H1 (cell line): ENCODE measurements around the gene TMEM187. TPM values are rescaled to one million over a fixed set of nuclear protein-coding genes. Genes with fewer than 3 reads are reported as not detected.

Source experiments
- CTCF ChIA-PET: fragments of 300-600 bp; sonication (Branson Sonifier 250); formaldehyde crosslinking; loops from one replicate; lab custom pipeline; 2021; ENCODE audit not compliant: partially characterized antibody; lab: Charles Lee
- POLR2A ChIA-PET: fragments of 300-600 bp; sonication (Branson Sonifier 250); formaldehyde crosslinking; loops from one replicate; lab custom pipeline; 2021; ENCODE audit warnings: inconsistent platforms; ENCODE audit not compliant: partially characterized antibody; lab: Charles Lee
- DNase-seq, 2 experiments: peaks; one replicate each; pipeline versions ENCODE4 v3.0.0 to v3.0.0-alpha.2; 2010 to 2022; ENCODE audit warnings: low spot score in 2 of 2, low read depth in 1 of 2, mixed read lengths in 1 of 2
- FAIRE-seq: peaks from 2 replicates; lab custom pipeline; 2011; peaks lifted over from hg19 to GRCh38; lab: Jason Lieb, UNC
- H2AFZ ChIP-seq: 2 replicates; pipeline ENCODE4 v1.8.1; 2012; ENCODE audit warnings: low read length, inconsistent platforms
- H2AK5ac ChIP-seq: 2 replicates; pipeline ENCODE4 v1.6.1; 2013; ENCODE audit warnings: low read depth, low read length
- H2BK120ac ChIP-seq: replicated peaks from 2 replicates; pipeline ENCODE3; 2013; ENCODE audit warnings: low read depth, low read length, inconsistent platforms
- H2BK12ac ChIP-seq: 2 replicates; pipeline ENCODE4 v1.6.1; 2013; ENCODE audit warnings: low read depth, low read length
- H2BK15ac ChIP-seq: 2 replicates; pipeline ENCODE4 v1.6.1; 2013; ENCODE audit warnings: low read length
- H2BK20ac ChIP-seq: 2 replicates; pipeline ENCODE4 v1.6.1; 2013; ENCODE audit warnings: low read length
- H2BK5ac ChIP-seq: 2 replicates; pipeline ENCODE4 v1.6.1; 2013; ENCODE audit warnings: low read depth, low read length
- H3K14ac ChIP-seq: 2 replicates; pipeline ENCODE4 v1.6.1; 2013; ENCODE audit warnings: inconsistent platforms; ENCODE audit not compliant: insufficient read length
- H3K18ac ChIP-seq: 2 replicates; pipeline ENCODE4 v1.6.1; 2013; ENCODE audit warnings: low read length; ENCODE audit errors: extremely low read depth
- H3K23ac ChIP-seq: 2 replicates; pipeline ENCODE4 v1.6.1; 2013; ENCODE audit warnings: inconsistent platforms; ENCODE audit not compliant: insufficient read length
- H3K23me2 ChIP-seq: 2 replicates; pipeline ENCODE4 v1.6.1; 2013; ENCODE audit warnings: low read depth, low read length
- H3K27ac ChIP-seq: 2 replicates; pipeline ENCODE4 v1.6.1; 2011; ENCODE audit warnings: low read depth, low read length, inconsistent platforms
- H3K27me3 ChIP-seq, 4 experiments: replicated peaks in 1 of 4; 1 replicate in 1 of 4; 2 replicates in 3 of 4; pipeline versions ENCODE4 v1.6.1 to v1.8.1; 2011 to 2013; ENCODE audit warnings: low read length in 3 of 4, mild to moderate bottlenecking in 3 of 4, inconsistent platforms in 2 of 4, mixed read lengths in 2 of 4, moderate library complexity in 1 of 4; ENCODE audit not compliant: control insufficient read depth in 3 of 4, insufficient read depth in 3 of 4; ENCODE audit errors: extremely low read depth in 1 of 4
- H3K36me3 ChIP-seq, 4 experiments: 2 replicates each; pipeline versions ENCODE4 v1.6.1 to v1.8.1; 2011 to 2013; ENCODE audit warnings: mild to moderate bottlenecking in 4 of 4, low read length in 3 of 4, moderate library complexity in 2 of 4, control low read depth in 1 of 4, inconsistent platforms in 1 of 4; ENCODE audit not compliant: insufficient read depth in 4 of 4, control insufficient read depth in 2 of 4
- H3K4ac ChIP-seq: replicated peaks from 2 replicates; pipeline ENCODE3; 2013; ENCODE audit warnings: low read length, low read depth, mixed read lengths, inconsistent platforms; ENCODE audit not compliant: insufficient read length
- H3K4me1 ChIP-seq, 4 experiments: replicated peaks in 1 of 4; 1 replicate in 1 of 4; 2 replicates in 3 of 4; pipeline versions ENCODE4 v1.6.1 to v1.8.1; 2011 to 2013; ENCODE audit warnings: low read length in 3 of 4, inconsistent platforms in 2 of 4, mixed read lengths in 1 of 4; ENCODE audit not compliant: insufficient read depth in 4 of 4, control insufficient read depth in 3 of 4
- H3K4me2 ChIP-seq, 2 experiments: 2 replicates each; pipeline versions ENCODE4 v1.6.1 to v1.8.1; 2011 to 2013; ENCODE audit warnings: low read depth in 2 of 2, low read length in 2 of 2, control low read depth in 1 of 2, inconsistent platforms in 1 of 2, mild to moderate bottlenecking in 1 of 2; ENCODE audit not compliant: insufficient read depth in 1 of 2
- H3K4me3 ChIP-seq, 4 experiments: fragments of 200-600, 300-600 bp in 1 of 4; sonication (generic), shearing (Covaris generic), sonication (Bioruptor Twin) in 1 of 4; 2 replicates each; pipeline versions ENCODE4 v1.5.1 to v1.8.1; 2011 to 2016; ENCODE audit warnings: low read length in 4 of 4, low read depth in 3 of 4, control low read depth in 2 of 4, inconsistent platforms in 2 of 4, mild to moderate bottlenecking in 2 of 4, mixed read lengths in 1 of 4, moderate library complexity in 1 of 4; ENCODE audit not compliant: insufficient read depth in 2 of 4; ENCODE audit errors: extremely low read depth in 1 of 4
- H3K56ac ChIP-seq: replicated peaks from 2 replicates; pipeline ENCODE3; 2013; ENCODE audit warnings: low read depth, mild to moderate bottlenecking, mixed read lengths, low read length, inconsistent platforms; ENCODE audit not compliant: insufficient read length
- H3K79me1 ChIP-seq: 2 replicates; pipeline ENCODE4 v1.6.1; 2013; ENCODE audit warnings: low read depth, low read length, control low read depth
- H3K79me2 ChIP-seq, 2 experiments: 2 replicates each; pipeline versions ENCODE4 v1.6.1 to v1.8.1; 2012 to 2013; ENCODE audit warnings: low read length in 2 of 2, mild to moderate bottlenecking in 2 of 2, inconsistent platforms in 1 of 2; ENCODE audit not compliant: insufficient read depth in 2 of 2, control insufficient read depth in 1 of 2
- H3K9ac ChIP-seq, 4 experiments: replicated peaks in 1 of 4; 1 replicate in 1 of 4; 2 replicates in 3 of 4; pipeline versions ENCODE4 v1.6.1 to v1.8.1; 2011 to 2013; ENCODE audit warnings: low read depth in 3 of 4, low read length in 3 of 4, control low read depth in 2 of 4, mild to moderate bottlenecking in 2 of 4, moderate library complexity in 2 of 4, inconsistent platforms in 1 of 4; ENCODE audit errors: extremely low read depth in 1 of 4
- H3K9me3 ChIP-seq, 2 experiments: 2 replicates each; pipeline versions ENCODE4 v1.6.1 to v1.8.1; 2012 to 2013; ENCODE audit warnings: mild to moderate bottlenecking in 2 of 2, moderate library complexity in 2 of 2, control low read depth in 1 of 2, inconsistent platforms in 1 of 2, low read depth in 1 of 2, low read length in 1 of 2, mixed read lengths in 1 of 2; ENCODE audit not compliant: insufficient read depth in 2 of 2
- H4K20me1 ChIP-seq, 2 experiments: replicated peaks in 1 of 2; 2 replicates each; pipeline versions ENCODE3 to v1.8.1; 2011 to 2013; ENCODE audit warnings: inconsistent platforms in 2 of 2, low read length in 2 of 2, mild to moderate bottlenecking in 1 of 2; ENCODE audit not compliant: insufficient read depth in 2 of 2, control insufficient read depth in 1 of 2
- H4K5ac ChIP-seq: 2 replicates; pipeline ENCODE4 v1.6.1; 2013; ENCODE audit warnings: low read length, low read depth, mixed read lengths, inconsistent platforms; ENCODE audit not compliant: insufficient read length
- H4K8ac ChIP-seq: 2 replicates; pipeline ENCODE4 v1.8.0; 2013; ENCODE audit warnings: mild to moderate bottlenecking, moderate library complexity, low read length, inconsistent platforms; ENCODE audit not compliant: insufficient read depth; ENCODE audit errors: extremely low read depth
- H4K91ac ChIP-seq: replicated peaks from 2 replicates; pipeline ENCODE3; 2013; ENCODE audit warnings: low read length, mixed read lengths, inconsistent platforms; ENCODE audit not compliant: insufficient read length
- EGR1 ChIP-seq: IDR thresholded peaks from 2 replicates; pipeline ENCODE4 v1.6.1; 2011; ENCODE audit warnings: low read depth, low read length, borderline replicate concordance
- HDAC2 ChIP-seq, 2 experiments: fragments of 300-600 bp in 1 of 2; sonication (generic) in 1 of 2; IDR thresholded peaks; 2 replicates each; pipeline ENCODE4 v1.6.1; 2011 to 2012; ENCODE audit warnings: low read depth in 2 of 2, low read length in 2 of 2, mild to moderate bottlenecking in 2 of 2, moderate library complexity in 2 of 2, borderline replicate concordance in 1 of 2, inconsistent platforms in 1 of 2
- POLR2AphosphoS5 ChIP-seq: IDR thresholded peaks from 2 replicates; pipeline ENCODE4 v1.6.1; 2011; ENCODE audit warnings: low read depth, low read length
- POU5F1 ChIP-seq: IDR thresholded peaks from 2 replicates; pipeline ENCODE4 v1.6.1; 2011; ENCODE audit warnings: low read depth, mild to moderate bottlenecking, low read length, moderate library complexity
- RFX5 ChIP-seq: IDR thresholded peaks from 2 replicates; pipeline ENCODE4 v1.6.1; 2011; ENCODE audit warnings: low read depth, low read length, improper control_type of control experiment, borderline replicate concordance
- SP1 ChIP-seq: IDR thresholded peaks from 2 replicates; pipeline ENCODE4 v1.6.1; 2011; ENCODE audit warnings: low read depth, low read length
- WGBS, 2 experiments: shearing (Covaris generic) in 1 of 2; methylation state at CpG; one replicate each; pipeline versions ENCODE4 v1.1.6 to v1.1.7; 2013 to 2015; ENCODE audit warnings: low lambda C conversion rate in 2 of 2, mixed read lengths in 2 of 2, inconsistent platforms in 1 of 2, low coverage in 1 of 2, missing lambda C conversion rate in 1 of 2; ENCODE audit not compliant: insufficient replicate concordance in 2 of 2, insufficient coverage in 1 of 2, insufficient read length in 1 of 2; ENCODE audit errors: extremely low coverage in 1 of 2, missing lambda C conversion rate in 1 of 2; 5-methylcytosine and 5-hydroxymethylcytosine counted together
- polyA plus RNA-seq, 7 experiments: library from polyadenylated mRNA; depleted of rRNA in 3 of 7; stranded (reverse) in 5 of 7; unstranded in 2 of 7; fragments of >200 nt in 5 of 7; fragments of 200-250 nt in 2 of 7; gene quantifications; 1 replicate in 5 of 7; 2 replicates in 1 of 7; 4 replicates in 1 of 7; pipeline versions ENCODE4 v1.2.1 to v1.2.3, GENCODE V29; 2011 to 2013; ENCODE audit warnings: missing spikeins in 2 of 7, mixed read lengths in 2 of 7
- total RNA-seq: library from RNA; stranded (reverse); fragmentation: NEBNext Ultra II Directional; extraction: Animal tissue kit (Norgen Biotek cat#: 25700); gene quantifications from 2 replicates; pipeline ENCODE4 v1.2.1, GENCODE V29; 2021

TMEM187 gene
- total and polyA plus RNA-seq, 2 of the 8 experiments (the other 6 are each of a cell fraction or from before 2014, with no cell fraction given) = 5.0 to 14.5 TPM

DNA sequence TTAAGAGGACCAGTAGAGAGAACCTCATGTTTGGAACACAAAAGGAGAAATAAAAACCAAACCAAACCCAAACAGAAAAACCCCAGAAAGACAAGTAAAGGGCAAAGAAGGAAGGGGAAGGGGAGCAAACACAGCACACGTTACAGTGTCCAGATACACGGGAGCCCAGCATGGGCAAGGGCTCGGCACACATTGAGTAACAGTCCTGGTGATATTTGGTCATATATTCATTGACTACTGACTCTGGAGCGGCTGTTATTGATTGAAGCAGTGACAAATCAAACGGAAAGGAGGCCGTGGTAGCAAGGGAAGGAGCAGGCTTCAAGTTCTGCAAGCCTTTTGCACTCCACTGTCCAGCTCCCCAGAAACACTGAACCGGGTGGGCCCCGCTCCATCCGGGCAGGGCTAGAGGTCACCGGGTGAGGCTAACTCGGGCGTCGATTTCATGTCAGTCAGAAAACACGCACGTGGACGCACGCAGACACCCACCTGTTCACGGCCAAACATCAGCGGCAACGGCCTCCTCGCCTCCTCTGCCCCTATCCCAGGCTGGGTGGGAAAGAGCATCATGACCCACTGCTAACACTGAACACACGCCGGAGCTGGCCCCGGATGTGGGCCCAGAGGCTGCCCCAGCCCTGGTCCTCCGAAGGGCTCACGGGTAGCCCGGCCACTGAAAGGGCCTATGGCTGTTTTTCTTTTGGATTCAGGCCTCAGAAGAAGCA is 50.9 kb downstream of the TMEM187 start:
- no peak for FAIRE-seq
- no peaks in the 10 kb centered on the region for H3K9me3 ChIP-seq
- H2AFZ ChIP-seq = no peak overlapping the region
- POLR2A ChIA-PET = interaction anchor here (0.6 to 1.3 kb wide), 2 partner anchors 10 to 38 kb away, joined by 3 read pairs; no protein-coding TSS in a partner anchor
- no peak overlapping the region for H2BK120ac ChIP-seq
- H2BK12ac ChIP-seq = no peak overlapping the region
- H3K4me1 ChIP-seq = peaks cover 2 to 29% (median 9%) of the 10 kb centered on the region in 4 experiments
- H4K91ac ChIP-seq = no peak overlapping the region
- H2BK5ac ChIP-seq = no peak overlapping the region
- no peak overlapping the region for H3K27ac ChIP-seq
- H3K36me3 ChIP-seq = no peaks in the 10 kb centered on the region; a peak in 2 of 8 replicates
- CTCF ChIA-PET = interaction anchor here (1.4 to 1.7 kb wide), 2 partner anchors 10 to 28 kb away, joined by 4 to 5 read pairs; no protein-coding TSS in a partner anchor
- H3K23me2 ChIP-seq = peaks cover 2% of the 10 kb centered on the region; the same call in 1 of the 2 replicates
- no peak overlapping the region for H4K5ac ChIP-seq
- no peak overlapping the region for H3K4me2 ChIP-seq
- no peak overlapping the region for H2BK15ac ChIP-seq
- no peaks in the 10 kb centered on the region for H3K79me1 ChIP-seq
- no peaks in the 10 kb centered on the region for H4K20me1 ChIP-seq
- H3K14ac ChIP-seq = no peak overlapping the region
- no peak overlapping the region for H3K4me3 ChIP-seq
- H2BK20ac ChIP-seq = no peak overlapping the region
- 97% methylated on average over 17 of the region's 27 CpGs; no CpG with 5 or more reads in 1 of the 2 experiments for WGBS, 2 experiments
- no peak overlapping the region for H3K9ac ChIP-seq
- no peak for TF ChIP-seq EGR1
- no peak for TF ChIP-seq POLR2AphosphoS5
- TF ChIP-seq HDAC2 (IDR thresholded peaks at IDR 0.05; ENCODE audit: borderline replicate concordance in 1 of 2, low read depth in 2 of 2, low read length in 2 of 2) = no peak
- TF ChIP-seq SP1 = no peak
- no peak for TF ChIP-seq RFX5
- TF ChIP-seq POU5F1 = no peak
- H3K23ac ChIP-seq = no peak overlapping the region
- H3K4ac ChIP-seq = no peak overlapping the region
- no peak overlapping the region for H2AK5ac ChIP-seq
- no peaks in the 10 kb centered on the region for H3K79me2 ChIP-seq
- H3K56ac ChIP-seq = no peak overlapping the region
- H3K27me3 ChIP-seq = no peaks in the 10 kb centered on the region
- no peak overlapping the region for H4K8ac ChIP-seq
- no peak for DNase-seq
- no peak overlapping the region for H3K18ac ChIP-seq
